GM18873 (cell line): ENCODE results near the gene GALNT17.

Experiments used
- ATAC-seq: cut with Tn5 transposase; IDR thresholded peaks from one replicate; pipeline ENCODE4 v1.9.1; 2021; ENCODE audit warnings: mild to moderate bottlenecking, moderate library complexity, moderate number of reproducible peaks; ENCODE audit not compliant: unreplicated experiment, low FRiP score

The GALNT17 gene

GRCh38 chr7:71430246-71430645, 298.3 kb downstream of the GALNT17 start:
- no peak for ATAC-seq

- ATAC-seq = no peak
These were observed 307.4 kb downstream of the GALNT17 start for GRCh38 chr7:71439321-71439720.

GRCh38 chr7:71442492-71443190, 310.7 kb downstream of the GALNT17 start:
- ATAC-seq = no peak

GRCh38 chr7:71443191-71443530, 311.2 kb downstream of the GALNT17 start:
- ATAC-seq = no peak

- no peak for ATAC-seq
These were observed 312.2 kb downstream of the GALNT17 start for GRCh38 chr7:71444130-71444529.

- ATAC-seq = no peak
These were observed 321.7 kb downstream of the GALNT17 start for GRCh38 chr7:71453630-71454029.

GRCh38 chr7:71454981-71455380, 323.0 kb downstream of the GALNT17 start:
- no peak for ATAC-seq

- no peak for ATAC-seq
These were observed 325.1 kb downstream of the GALNT17 start for GRCh38 chr7:71457021-71457420.

GRCh38 chr7:71457846-71458590, 326.1 kb downstream of the GALNT17 start:
- ATAC-seq = no peak

- no peak for ATAC-seq
These were observed 327.2 kb downstream of the GALNT17 start for GRCh38 chr7:71459132-71459531.

GRCh38 chr7:71461572-71461971, 329.6 kb downstream of the GALNT17 start:
- no peak for ATAC-seq

GRCh38 chr7:71465741-71466189, 333.8 kb downstream of the GALNT17 start:
- no peak for ATAC-seq

- no peak for ATAC-seq
These were observed 334.7 kb downstream of the GALNT17 start for GRCh38 chr7:71466448-71467145.

GRCh38 chr7:71470326-71470725, 338.4 kb downstream of the GALNT17 start:
- no peak for ATAC-seq

- ATAC-seq = no peak
These were observed 338.9 kb downstream of the GALNT17 start for GRCh38 chr7:71470830-71471229.

- no peak for ATAC-seq
These were observed 341.0 kb downstream of the GALNT17 start for GRCh38 chr7:71472962-71473361.

- no peak for ATAC-seq
These were observed 341.5 kb downstream of the GALNT17 start for GRCh38 chr7:71473366-71473967.

GRCh38 chr7:71477441-71477840, 345.5 kb downstream of the GALNT17 start:
- no peak for ATAC-seq

- no peak for ATAC-seq
These were observed 347.3 kb downstream of the GALNT17 start for GRCh38 chr7:71479231-71479630.

GRCh38 chr7:71480791-71481190, 348.8 kb downstream of the GALNT17 start:
- no peak for ATAC-seq

GRCh38 chr7:71482284-71482683, 350.3 kb downstream of the GALNT17 start:
- no peak for ATAC-seq
